AG09319 (cell line): ENCODE measurements around the gene ATG101.

Experiments used
- DNase-seq: peaks from one replicate; pipeline ENCODE4 v3.0.0-alpha.2; 2010; ENCODE audit warnings: low read depth; ENCODE audit errors: extremely low read depth
- TF ChIP-seq, protein P1 (sequence below): IDR thresholded peaks from 2 replicates; pipeline ENCODE4 v1.5.1; 2011; ENCODE audit warnings: low read depth, mild to moderate bottlenecking, inconsistent platforms, low read length, moderate library complexity

Gene ATG101

DNA sequence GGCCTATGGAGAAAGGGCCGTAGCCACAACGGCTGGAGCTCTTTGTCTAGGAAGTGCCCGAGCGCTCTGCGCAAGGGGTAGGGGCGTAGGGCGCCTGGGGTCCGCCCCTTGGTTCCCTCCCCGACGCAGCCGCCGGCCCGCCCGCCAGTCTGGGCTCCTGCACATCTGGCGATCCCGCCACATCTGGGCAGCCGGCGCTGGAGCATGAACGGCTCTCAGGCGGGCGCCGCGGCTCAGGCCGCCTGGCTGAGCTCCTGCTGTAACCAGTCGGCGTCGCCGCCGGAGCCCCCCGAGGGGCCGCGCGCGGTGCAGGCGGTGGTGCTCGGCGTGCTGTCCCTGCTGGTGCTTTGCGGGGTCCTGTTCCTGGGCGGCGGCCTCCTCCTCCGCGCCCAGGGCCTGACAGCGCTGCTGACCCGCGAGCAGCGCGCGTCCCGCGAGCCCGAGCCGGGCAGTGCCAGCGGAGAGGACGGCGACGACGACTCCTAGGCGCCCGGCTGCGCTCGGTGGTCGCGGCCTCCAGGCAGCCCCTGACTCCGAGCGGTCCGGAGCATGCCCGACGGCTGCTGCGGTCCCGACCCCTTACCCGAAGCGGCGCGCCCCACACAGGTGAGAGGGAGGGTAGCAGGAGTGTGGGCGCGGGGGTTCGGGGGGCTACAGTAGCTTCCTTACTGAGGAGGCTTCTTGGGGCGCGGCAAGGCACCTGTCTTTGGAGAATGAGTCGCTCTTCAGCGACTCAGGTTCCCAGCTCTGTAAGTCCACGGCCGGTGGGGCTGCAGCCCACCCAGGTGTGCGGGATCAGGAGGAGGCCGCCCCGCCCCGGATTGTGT lies 10.0 kb downstream of the ATG101 start, which contains the start of gene SMIM41:
SMIM41 (plus strand) TSS at position 129 of the 827 bp plus-strand sequence; CDS start at position 205, 76 bp downstream.
- no peak for DNase-seq

DNA sequence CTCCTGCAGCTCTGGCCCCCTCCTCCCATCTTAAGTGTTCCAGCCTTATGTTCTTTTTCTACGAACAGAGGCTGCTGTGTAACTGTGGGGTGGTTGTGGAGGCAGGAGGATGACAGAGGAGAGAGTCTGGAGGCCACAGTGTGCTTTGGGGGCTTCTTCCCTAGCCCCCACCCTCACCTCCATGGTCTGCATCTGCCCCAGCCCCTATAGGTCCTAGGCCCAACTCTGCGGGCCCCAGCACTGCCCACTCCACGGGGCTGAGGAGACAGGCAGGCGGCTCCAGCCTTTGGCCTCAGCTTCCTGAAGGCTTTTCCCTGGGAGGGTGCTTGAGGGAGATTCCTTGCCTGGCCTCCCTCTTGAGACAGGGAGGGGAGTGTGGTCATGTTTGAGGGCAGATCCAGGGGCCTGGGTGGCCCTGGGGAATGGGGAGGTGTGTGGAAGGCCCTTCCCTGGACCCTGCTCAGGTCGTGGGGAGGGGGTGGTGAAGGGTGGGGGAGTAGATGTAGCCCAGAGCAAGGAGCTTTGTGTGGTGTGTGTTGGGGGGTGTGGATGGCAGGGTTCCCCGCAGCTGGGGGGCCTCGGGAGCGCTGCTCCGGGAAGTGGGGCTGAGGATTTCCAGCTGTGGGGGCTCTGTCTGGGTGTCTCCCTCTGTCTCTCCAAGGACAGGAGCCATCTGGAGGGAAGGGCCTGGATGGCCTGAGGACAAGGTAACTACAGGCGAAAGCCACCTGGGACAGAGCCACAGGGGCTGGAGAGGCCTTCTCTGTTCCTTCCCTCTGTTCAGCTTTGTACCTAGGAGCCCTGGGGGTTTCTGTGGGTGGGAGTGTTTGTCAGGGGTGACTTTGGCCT lies 10.8 kb downstream of the ATG101 start:
- TF ChIP-seq, protein P1, sequence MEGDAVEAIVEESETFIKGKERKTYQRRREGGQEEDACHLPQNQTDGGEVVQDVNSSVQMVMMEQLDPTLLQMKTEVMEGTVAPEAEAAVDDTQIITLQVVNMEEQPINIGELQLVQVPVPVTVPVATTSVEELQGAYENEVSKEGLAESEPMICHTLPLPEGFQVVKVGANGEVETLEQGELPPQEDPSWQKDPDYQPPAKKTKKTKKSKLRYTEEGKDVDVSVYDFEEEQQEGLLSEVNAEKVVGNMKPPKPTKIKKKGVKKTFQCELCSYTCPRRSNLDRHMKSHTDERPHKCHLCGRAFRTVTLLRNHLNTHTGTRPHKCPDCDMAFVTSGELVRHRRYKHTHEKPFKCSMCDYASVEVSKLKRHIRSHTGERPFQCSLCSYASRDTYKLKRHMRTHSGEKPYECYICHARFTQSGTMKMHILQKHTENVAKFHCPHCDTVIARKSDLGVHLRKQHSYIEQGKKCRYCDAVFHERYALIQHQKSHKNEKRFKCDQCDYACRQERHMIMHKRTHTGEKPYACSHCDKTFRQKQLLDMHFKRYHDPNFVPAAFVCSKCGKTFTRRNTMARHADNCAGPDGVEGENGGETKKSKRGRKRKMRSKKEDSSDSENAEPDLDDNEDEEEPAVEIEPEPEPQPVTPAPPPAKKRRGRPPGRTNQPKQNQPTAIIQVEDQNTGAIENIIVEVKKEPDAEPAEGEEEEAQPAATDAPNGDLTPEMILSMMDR = no peak

More for the DNA sequence above, 10.0 kb downstream of the ATG101 start, which contains the start of gene SMIM41:
- TF ChIP-seq, protein P1 = no peak

DNA sequence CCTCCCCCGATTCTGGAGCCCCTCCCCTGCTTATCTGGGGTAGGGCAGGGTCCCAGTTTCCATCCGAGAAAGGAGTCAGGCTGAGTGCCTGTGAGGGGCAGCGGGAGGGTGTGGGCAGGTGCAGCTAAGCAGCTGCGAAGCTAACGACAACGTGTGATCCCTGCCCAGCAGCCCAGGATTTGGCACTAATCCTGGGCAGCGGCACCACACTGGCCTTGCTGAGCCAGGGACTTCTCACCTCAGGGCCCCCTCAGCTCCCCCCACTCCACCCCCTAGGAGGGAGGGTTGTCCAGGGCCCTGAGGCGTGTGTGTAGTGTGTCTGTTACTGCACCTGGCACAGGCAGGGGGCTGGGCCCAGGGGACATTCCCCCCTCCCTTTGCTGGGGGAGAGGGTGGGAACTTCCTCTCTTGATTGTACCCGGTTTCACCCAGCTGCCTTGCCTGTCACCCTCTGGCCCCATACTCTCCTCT lies 11.5 kb downstream of the ATG101 start:
- TF ChIP-seq, protein P1 = no peak
- DNase-seq = no peak

More for the DNA sequence above, 10.8 kb downstream of the ATG101 start:
- DNase-seq = no peak

DNA sequence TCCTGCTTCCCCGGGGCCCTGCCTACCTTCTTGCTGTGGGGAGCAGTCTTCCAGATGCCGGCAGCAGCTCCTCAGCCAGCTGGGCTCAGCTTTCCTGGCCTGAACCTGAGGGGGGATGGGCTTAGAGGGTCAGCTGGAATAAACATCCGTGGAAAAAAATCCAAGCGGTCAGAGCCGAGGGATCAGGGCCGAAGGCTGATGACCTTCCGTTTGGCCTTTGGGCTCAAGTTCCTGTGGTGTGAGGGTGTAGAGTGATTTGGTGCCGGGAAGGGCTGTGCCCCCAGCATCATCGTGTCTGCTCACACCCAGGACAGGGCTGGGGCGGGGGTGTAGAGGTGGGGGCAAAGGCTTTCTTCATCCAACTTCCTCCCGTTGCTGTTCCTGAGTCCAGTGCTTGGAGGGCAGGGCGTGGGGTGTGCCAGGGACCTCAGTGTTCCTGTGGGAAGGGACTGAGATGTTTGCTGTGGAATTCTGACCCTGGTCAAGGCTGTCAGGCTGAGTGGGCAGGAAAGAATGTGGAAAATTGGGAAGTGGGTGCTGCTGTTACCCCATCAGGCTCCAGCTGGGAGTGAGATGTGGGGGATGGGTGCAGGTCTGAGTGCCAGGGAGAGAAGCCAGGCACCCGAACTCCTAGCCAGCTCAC lies 12.4 kb downstream of the ATG101 start:
- TF ChIP-seq, protein P1 = no peak
- no peak for DNase-seq

DNA sequence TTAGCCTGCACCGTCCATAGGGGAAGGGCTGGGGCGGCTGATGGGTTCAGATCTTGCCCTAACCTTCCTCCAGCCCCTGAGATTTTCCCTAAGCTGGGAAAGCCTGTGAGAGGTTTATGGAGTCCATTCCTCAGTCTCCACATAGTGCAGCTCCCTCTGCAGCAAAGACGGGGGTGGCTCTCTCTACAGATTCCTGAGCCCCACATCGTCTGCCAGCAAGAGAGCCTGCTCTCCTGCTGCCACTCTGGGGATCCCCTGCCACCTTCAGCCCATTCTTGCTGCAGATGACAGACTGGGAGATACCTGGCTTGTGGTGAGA lies 12.8 kb downstream of the ATG101 start:
- DNase-seq = no peak
- TF ChIP-seq, protein P1 = no peak

DNA sequence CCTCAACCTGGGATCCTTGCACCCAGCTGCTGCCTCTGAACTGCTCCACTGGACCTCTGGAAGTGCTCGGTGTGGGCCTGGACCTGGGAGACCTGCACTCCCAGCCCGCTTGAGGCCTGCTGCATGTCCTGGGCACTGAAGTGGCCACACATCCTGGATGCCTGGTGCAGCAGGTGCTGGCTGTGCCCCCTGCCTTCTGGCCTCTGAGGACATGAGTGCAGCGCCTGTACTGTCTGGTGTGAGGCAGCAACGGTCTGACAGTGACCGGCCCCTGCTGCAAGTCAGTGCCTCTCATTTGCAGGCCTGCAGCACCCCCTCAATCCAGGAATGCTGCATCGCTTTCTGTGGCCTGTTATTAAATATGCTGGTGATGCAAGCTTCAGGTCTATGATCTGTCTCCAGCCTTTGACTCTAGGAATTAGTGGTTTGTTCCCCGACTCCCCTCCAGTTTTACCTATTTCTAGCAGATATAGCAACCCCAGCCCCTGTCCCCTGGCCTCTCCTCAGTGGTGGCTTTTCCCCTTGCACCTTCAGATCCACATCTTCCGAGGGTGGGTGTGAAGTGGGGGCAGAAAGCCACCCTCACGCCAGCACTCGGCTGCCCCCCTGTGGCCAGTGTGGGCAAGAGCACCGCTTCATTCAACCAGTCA lies 13.3 kb downstream of the ATG101 start:
- TF ChIP-seq, protein P1 = peak; percentile 98
- DNase-seq = no peak
